ENCODE data around the gene RPAP3.

- TF ChIP-seq EZH2phosphoT487 (IDR thresholded peaks at IDR 0.05; ENCODE audit: borderline replicate concordance, low read depth, low read length): no peak
- TF ChIP-seq, protein P1, sequence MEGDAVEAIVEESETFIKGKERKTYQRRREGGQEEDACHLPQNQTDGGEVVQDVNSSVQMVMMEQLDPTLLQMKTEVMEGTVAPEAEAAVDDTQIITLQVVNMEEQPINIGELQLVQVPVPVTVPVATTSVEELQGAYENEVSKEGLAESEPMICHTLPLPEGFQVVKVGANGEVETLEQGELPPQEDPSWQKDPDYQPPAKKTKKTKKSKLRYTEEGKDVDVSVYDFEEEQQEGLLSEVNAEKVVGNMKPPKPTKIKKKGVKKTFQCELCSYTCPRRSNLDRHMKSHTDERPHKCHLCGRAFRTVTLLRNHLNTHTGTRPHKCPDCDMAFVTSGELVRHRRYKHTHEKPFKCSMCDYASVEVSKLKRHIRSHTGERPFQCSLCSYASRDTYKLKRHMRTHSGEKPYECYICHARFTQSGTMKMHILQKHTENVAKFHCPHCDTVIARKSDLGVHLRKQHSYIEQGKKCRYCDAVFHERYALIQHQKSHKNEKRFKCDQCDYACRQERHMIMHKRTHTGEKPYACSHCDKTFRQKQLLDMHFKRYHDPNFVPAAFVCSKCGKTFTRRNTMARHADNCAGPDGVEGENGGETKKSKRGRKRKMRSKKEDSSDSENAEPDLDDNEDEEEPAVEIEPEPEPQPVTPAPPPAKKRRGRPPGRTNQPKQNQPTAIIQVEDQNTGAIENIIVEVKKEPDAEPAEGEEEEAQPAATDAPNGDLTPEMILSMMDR (conservative IDR thresholded peaks at IDR 0.05; ENCODE audit: low read length): no peak
Measured at GRCh38 chr12:47735649-47736048, 29.8 kb upstream of the RPAP3 start.
